Measurements from ENCODE around the gene C4A. TPM values are rescaled to one million over a fixed set of nuclear protein-coding genes. Genes with fewer than 3 reads are reported as not detected.
"Not testable (repeated sequence)": the region's sequence is repeated elsewhere in the genome, so short reads cannot be mapped to it uniquely, and the experiment has no call there.

The C4A gene
- 4.3 and 5.1 TPM in 2 replicates for total RNA-seq (2021)
- long read RNA-seq, partial matches to known transcripts, result 0 of 1 reads
- long read RNA-seq, other reads (novel, unspliced or antisense), result 1 of 1 reads

DNA sequence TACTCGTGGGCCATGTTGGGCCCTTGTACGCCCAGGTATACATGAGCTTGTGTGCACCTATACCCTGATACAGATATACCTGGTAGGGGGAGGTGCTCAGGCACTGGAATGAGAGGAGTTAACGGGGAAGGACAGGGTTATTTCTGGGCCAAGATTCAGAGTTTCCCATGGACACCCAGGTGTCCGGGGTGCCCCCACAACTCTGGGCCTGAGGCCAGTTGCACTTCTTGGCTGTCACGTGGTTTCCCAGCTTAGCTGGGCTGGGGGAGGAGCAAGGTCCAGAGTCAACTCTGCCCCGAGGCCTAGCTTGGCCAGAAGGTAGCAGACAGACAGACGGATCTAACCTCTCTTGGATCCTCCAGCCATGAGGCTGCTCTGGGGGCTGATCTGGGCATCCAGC lies at the start of gene C4A:
Gene C4A (plus strand): TSS at position 314 of the 400 bp plus-strand sequence. CDS start 51 bp downstream, at position 365.
- H3K14ac ChIP-seq (ENCODE audit: insufficient read depth, low read length); H3K27ac Mint-ChIP-seq; H3K18ac ChIP-seq (ENCODE audit: insufficient read length, low read depth, low read length); H3K79me2 ChIP-seq (ENCODE audit: insufficient read depth, low read length); DNase-seq; H4K91ac ChIP-seq (ENCODE audit: insufficient read length, low read depth, low read length); H3K23ac ChIP-seq (ENCODE audit: insufficient read length, low read depth, low read length); H3K79me1 ChIP-seq (ENCODE audit: insufficient read depth, low read depth, low read length, poor library complexity, severe bottlenecking); H3K4me3 Mint-ChIP-seq; H3K4me2 ChIP-seq (ENCODE audit: insufficient read depth, insufficient read length, low read length); H3K4me1 Mint-ChIP-seq; H2BK120ac ChIP-seq (ENCODE audit: low read depth, low read length, poor library complexity, severe bottlenecking); H3K9me3 ChIP-seq (ENCODE audit: control insufficient read depth, low read depth, low read length); H4K20me1 ChIP-seq (ENCODE audit: control insufficient read depth, insufficient read depth, insufficient read length); H3T11ph ChIP-seq (ENCODE audit: low read length); H4K8ac ChIP-seq (replicated peaks; ENCODE audit: insufficient read length, low read depth, low read length); H2BK15ac ChIP-seq (ENCODE audit: low read depth, low read length); H2BK5ac ChIP-seq (ENCODE audit: insufficient read length, low read length); H3K56ac ChIP-seq (ENCODE audit: insufficient read length, low read depth, low read length); H3K23me2 ChIP-seq (ENCODE audit: insufficient read length, low read depth, low read length, poor library complexity, severe bottlenecking); H4K5ac ChIP-seq (ENCODE audit: insufficient read length, low read depth, low read length); H2AFZ ChIP-seq (ENCODE audit: low read length); H2BK12ac ChIP-seq (ENCODE audit: insufficient read length, low read depth, low read length); H2AK5ac ChIP-seq (ENCODE audit: insufficient read length, low read length); H3K27me3 Mint-ChIP-seq (ENCODE audit: low read depth); H3K4ac ChIP-seq (ENCODE audit: low read depth, low read length); H3K9ac ChIP-seq (ENCODE audit: extremely low read depth, insufficient read length, low read length); H3K27me3 ChIP-seq (ENCODE audit: insufficient read depth, low read length); H3K4me1 ChIP-seq (ENCODE audit: insufficient read depth, low read length); H2BK20ac ChIP-seq (ENCODE audit: low read depth, low read length, poor library complexity, severe bottlenecking); H3K9me3 Mint-ChIP-seq; H3K27ac ChIP-seq (ENCODE audit: insufficient read length, low read depth, low read length): not testable (repeated sequence)
- H3K36me3 Mint-ChIP-seq (ENCODE audit: insufficient read depth in 1 of 3, low read depth in 3 of 3), result peaks cover 6 to 12% (median 10%) of the 10 kb centered on the region in 3 experiments
- WGBS (ENCODE audit: extremely low coverage, insufficient read length, low lambda C conversion rate), result no CpG with 5 or more reads among the region's 7 CpGs

DNA sequence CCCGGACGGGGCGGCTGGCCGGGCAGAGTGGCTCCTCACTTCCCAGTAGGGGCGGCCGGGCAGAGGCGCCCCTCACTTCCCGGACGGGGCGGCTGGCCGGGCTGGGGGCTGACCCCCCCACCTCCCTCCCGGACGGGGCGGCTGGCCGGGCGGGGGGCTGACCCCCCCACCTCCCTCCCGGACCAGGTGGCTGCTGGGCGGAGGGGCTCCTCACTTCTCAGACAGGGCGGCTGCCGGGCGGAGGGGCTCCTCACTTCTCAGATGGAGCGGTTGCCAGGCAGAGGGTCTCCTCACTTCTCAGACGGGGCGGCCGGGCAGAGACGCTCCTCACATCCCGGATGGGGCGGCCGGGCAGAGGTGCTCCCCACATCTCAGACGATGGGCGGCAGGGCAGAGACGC lies 49.7 kb upstream of the C4A start:
- H3K23me2 ChIP-seq (ENCODE audit: insufficient read length, low read depth, low read length, poor library complexity, severe bottlenecking); H3K27ac Mint-ChIP-seq; H2BK120ac ChIP-seq (ENCODE audit: low read depth, low read length, poor library complexity, severe bottlenecking); H3K79me1 ChIP-seq (ENCODE audit: insufficient read depth, low read depth, low read length, poor library complexity, severe bottlenecking); H3K18ac ChIP-seq (ENCODE audit: insufficient read length, low read depth, low read length); H3K9ac ChIP-seq (ENCODE audit: extremely low read depth, insufficient read length, low read length); H3K79me2 ChIP-seq (ENCODE audit: insufficient read depth, low read length); H2BK5ac ChIP-seq (ENCODE audit: insufficient read length, low read length); DNase-seq; H3K4me1 Mint-ChIP-seq; H4K8ac ChIP-seq (replicated peaks; ENCODE audit: insufficient read length, low read depth, low read length); H3K27ac ChIP-seq (ENCODE audit: insufficient read length, low read depth, low read length); H2AFZ ChIP-seq (ENCODE audit: low read length); H3K9me3 ChIP-seq (ENCODE audit: control insufficient read depth, low read depth, low read length); H3K23ac ChIP-seq (ENCODE audit: insufficient read length, low read depth, low read length); H4K5ac ChIP-seq (ENCODE audit: insufficient read length, low read depth, low read length); H4K91ac ChIP-seq (ENCODE audit: insufficient read length, low read depth, low read length); H2BK12ac ChIP-seq (ENCODE audit: insufficient read length, low read depth, low read length); H3K4me1 ChIP-seq (ENCODE audit: insufficient read depth, low read length); H4K20me1 ChIP-seq (ENCODE audit: control insufficient read depth, insufficient read depth, insufficient read length); H3T11ph ChIP-seq (ENCODE audit: low read length); H3K27me3 ChIP-seq (ENCODE audit: insufficient read depth, low read length); H3K56ac ChIP-seq (ENCODE audit: insufficient read length, low read depth, low read length); H2BK15ac ChIP-seq (ENCODE audit: low read depth, low read length); H3K4me2 ChIP-seq (ENCODE audit: insufficient read depth, insufficient read length, low read length); H3K36me3 Mint-ChIP-seq (ENCODE audit: insufficient read depth in 1 of 3, low read depth in 3 of 3); H3K4me3 Mint-ChIP-seq; H3K4ac ChIP-seq (ENCODE audit: low read depth, low read length); H3K14ac ChIP-seq (ENCODE audit: insufficient read depth, low read length); H2AK5ac ChIP-seq (ENCODE audit: insufficient read length, low read length); H2BK20ac ChIP-seq (ENCODE audit: low read depth, low read length, poor library complexity, severe bottlenecking): not testable (repeated sequence)
- peaks cover 15 to 16% of the 10 kb centered on the region in 2 experiments for H3K9me3 Mint-ChIP-seq
- peaks cover 14% of the 10 kb centered on the region for H3K27me3 Mint-ChIP-seq (ENCODE audit: low read depth)
- WGBS (ENCODE audit: extremely low coverage, insufficient read length, low lambda C conversion rate), result no CpG with 5 or more reads among the region's 32 CpGs

Measured in H9 (cell line).